Subcutaneous adipose tissue (tissue), 4 donors: ENCODE measurements around the gene OR8B4. TPM values are rescaled to one million over a fixed set of nuclear protein-coding genes. Genes with fewer than 3 reads are reported as not detected.

Source experiments
- CTCF ChIP-seq: fragments of 450-650 bp; IDR thresholded peaks from one replicate; pipeline ENCODE4 v1.5.1; 2016; ENCODE audit warnings: low read depth, mild to moderate bottlenecking, control low read depth, antibody characterized with exemption, moderate library complexity
- total RNA-seq, 4 donors: library from RNA; depleted of rRNA; stranded (reverse); fragments of >200 nt; gene quantifications; one replicate each; pipeline ENCODE4 v1.1.0, GENCODE V29; 2016

The OR8B4 gene
- total RNA-seq, 4 donors from 2014 or later = not detected

- TF ChIP-seq CTCF = no peak
These were observed 48.4 kb downstream of the OR8B4 start for GRCh38 chr11:124376280-124376679.

Other genes with a start within 250 kb of the OR8B4 start
- gene OR10D3, start 241.5 kb downstream of the OR8B4 start, total RNA-seq = not detected
- gene OR8G1, start 183.8 kb downstream of the OR8B4 start, total RNA-seq = not detected
- gene OR8G5, start 168.5 kb downstream of the OR8B4 start, total RNA-seq = 1 to 10 TPM in 1 of 4 donors, not detected in 3; 1.5 TPM
- gene OR8D1, start 110.9 kb downstream of the OR8B4 start, total RNA-seq = not detected
- gene OR8D2, start 104.7 kb downstream of the OR8B4 start, total RNA-seq = not detected
- gene OR8B2, start 40.4 kb downstream of the OR8B4 start, total RNA-seq = not detected
- gene OR8B3, start 25.8 kb downstream of the OR8B4 start, total RNA-seq = not detected
- not detected for gene OR8B8, start 20.8 kb upstream of the OR8B4 start, total RNA-seq
- not detected for gene OR8B12, start 118.8 kb upstream of the OR8B4 start, total RNA-seq
- not detected for gene OR8A1, start 145.1 kb upstream of the OR8B4 start, total RNA-seq
- gene PANX3, start 186.6 kb upstream of the OR8B4 start, total RNA-seq = not detected
- gene TBRG1, start 198.0 kb upstream of the OR8B4 start, total RNA-seq = 10 to 100 TPM; 34.5 to 40.5 (median 37.6) TPM
- gene SIAE, start 248.9 kb upstream of the OR8B4 start, total RNA-seq = 10 to 100 TPM in 3 of 4 donors, 1 to 10 TPM in 1; 8.5 to 17.1 (median 12.8) TPM
- 1 to 10 TPM in 3 of 4 donors, under 1 TPM in 1; 0.94 to 5.3 (median 1.5) TPM for gene SPA17, start 249.0 kb upstream of the OR8B4 start, total RNA-seq